B cell (primary cell): ENCODE measurements around the gene TMEM266. TPM values are rescaled to one million over a fixed set of nuclear protein-coding genes. Genes with fewer than 3 reads are reported as not detected.

Source experiments
- ATAC-seq: fragments of 200-7000 bp; cut with Tn5 transposase; one replicate; pipeline ENCODE4 v1.10.0; 2021; ENCODE audit warnings: low read depth, mild to moderate bottlenecking, moderate number of reproducible peaks, moderate library complexity
- CTCF ChIA-PET: fragments of 350-600 bp; sonication (Branson Sonifier 250); formaldehyde crosslinking; loops from one replicate; lab custom pipeline; 2021; ENCODE audit warnings: antibody characterized with exemption, inconsistent platforms; lab: Charles Lee
- POLR2A ChIA-PET: fragments of 350-600 bp; sonication (Branson Sonifier 250); formaldehyde crosslinking; loops from one replicate; lab custom pipeline; 2021; ENCODE audit warnings: antibody characterized with exemption; lab: Charles Lee
- DNase-seq: peaks from one replicate; pipeline ENCODE4 v3.0.0; 2013
- H2AFZ ChIP-seq: 2 replicates; pipeline ENCODE4 v1.6.1; 2012; ENCODE audit warnings: mild to moderate bottlenecking, low read depth, low read length; ENCODE audit not compliant: insufficient read depth, poor library complexity, severe bottlenecking
- H3K27ac ChIP-seq, 2 donors: 1 replicate in 1 of 2; 2 replicates in 1 of 2; pipeline ENCODE4 v1.5.1; 2012 to 2013; ENCODE audit warnings: low read length in 2 of 2, mild to moderate bottlenecking in 2 of 2, moderate library complexity in 1 of 2
- H3K27me3 ChIP-seq, 4 experiments: fragments of 200-600 bp in 1 of 4; sonication (generic) in 1 of 4; replicated peaks in 1 of 4; 1 replicate in 2 of 4; 2 replicates in 2 of 4; pipeline versions ENCODE4 v1.6.1 to v1.7.0; 2013 to 2016; ENCODE audit warnings: low read length in 3 of 4, mild to moderate bottlenecking in 2 of 4, mixed read lengths in 1 of 4, moderate library complexity in 1 of 4; ENCODE audit not compliant: insufficient read depth in 4 of 4, control insufficient read depth in 3 of 4; ENCODE audit errors: control extremely low read depth in 1 of 4
- H3K36me3 ChIP-seq, 2 experiments: replicated peaks in 1 of 2; 1 replicate in 1 of 2; 2 replicates in 1 of 2; pipeline versions ENCODE4 v1.6.1 to v1.7.1; 2013; ENCODE audit warnings: low read length in 1 of 2; ENCODE audit not compliant: insufficient read depth in 2 of 2, control insufficient read depth in 1 of 2; ENCODE audit errors: control extremely low read depth in 1 of 2, extremely low read depth in 1 of 2
- H3K4me1 ChIP-seq, 2 donors: fragments of 200-600 bp in 1 of 2; sonication (generic) in 1 of 2; 1 replicate in 1 of 2; 2 replicates in 1 of 2; pipeline versions ENCODE4 v1.5.1 to v1.6.1; 2013 to 2017; ENCODE audit warnings: low read length in 2 of 2; ENCODE audit not compliant: control insufficient read depth in 2 of 2, insufficient read depth in 2 of 2
- H3K4me2 ChIP-seq: replicated peaks from 2 replicates; pipeline ENCODE3; 2012; ENCODE audit warnings: mild to moderate bottlenecking, low read depth, low read length; ENCODE audit not compliant: poor library complexity, severe bottlenecking
- H3K4me3 ChIP-seq, 5 experiments: fragments of 200-600 bp in 1 of 5; sonication (generic) in 1 of 5; 1 replicate in 3 of 5; 2 replicates in 2 of 5; pipeline versions ENCODE4 v1.5.1 to v1.7.0; 2011 to 2016; ENCODE audit warnings: low read length in 4 of 5, mild to moderate bottlenecking in 4 of 5, low read depth in 2 of 5, control low read depth in 1 of 5, moderate library complexity in 1 of 5; ENCODE audit not compliant: insufficient read depth in 1 of 5; ENCODE audit errors: control extremely low read depth in 1 of 5, extremely low read depth in 1 of 5
- H3K79me2 ChIP-seq: fragments of 200-600 bp; sonication (generic); one replicate; pipeline ENCODE4 v1.6.0; 2016; ENCODE audit warnings: low read length; ENCODE audit not compliant: control insufficient read depth, insufficient read depth
- H3K9ac ChIP-seq: fragments of 200-600 bp; sonication (generic); 2 replicates; pipeline ENCODE4 v1.6.1; 2017; ENCODE audit warnings: mild to moderate bottlenecking, low read length, moderate library complexity
- H3K9me3 ChIP-seq, 3 donors: one replicate each; pipeline versions ENCODE4 v1.6.1 to v1.7.1; 2013; ENCODE audit warnings: low read length in 2 of 3; ENCODE audit not compliant: control insufficient read depth in 2 of 3, insufficient read depth in 1 of 3; ENCODE audit errors: control extremely low read depth in 1 of 3
- H4K20me1 ChIP-seq: 2 replicates; pipeline ENCODE4 v1.6.0; 2012; ENCODE audit warnings: mild to moderate bottlenecking, low read length; ENCODE audit not compliant: insufficient read depth, control insufficient read depth, poor library complexity, severe bottlenecking
- H3K27ac Mint-ChIP-seq: one replicate; pipeline ENCODE4 v1.8.0; 2021; ENCODE audit warnings: mixed read lengths
- H3K27me3 Mint-ChIP-seq: one replicate; pipeline ENCODE4 v1.8.0; 2021; ENCODE audit warnings: mixed read lengths
- H3K4me1 Mint-ChIP-seq: one replicate; pipeline ENCODE4 v1.8.0; 2021; ENCODE audit warnings: mixed read lengths
- H3K4me3 Mint-ChIP-seq: one replicate; pipeline ENCODE4 v1.8.0; 2021; ENCODE audit warnings: mixed read lengths
- H3K9me3 Mint-ChIP-seq: one replicate; pipeline ENCODE4 v1.8.0; 2022; ENCODE audit warnings: mixed read lengths; ENCODE audit not compliant: insufficient read depth
- EZH2 ChIP-seq: IDR thresholded peaks from 2 replicates; pipeline ENCODE4 v1.6.1; 2012; ENCODE audit warnings: borderline replicate concordance, low read depth, mild to moderate bottlenecking, moderate library complexity, low read length; ENCODE audit not compliant: insufficient read depth, poor library complexity, severe bottlenecking
- WGBS: methylation state at CpG from one replicate; pipeline ENCODE4 v1.1.5; 2013; ENCODE audit warnings: missing lambda C conversion rate; ENCODE audit not compliant: insufficient coverage; 5-methylcytosine and 5-hydroxymethylcytosine counted together
- intact Hi-C: fragments of 100-400 bp; cut with micrococcal nuclease; formaldehyde crosslinking; loops from one replicate; pipeline ENCODE4 v1.10.0; 2022
- polyA plus RNA-seq: library from polyadenylated mRNA; depleted of rRNA; stranded (reverse); fragments of >200 nt; gene quantifications from 2 replicates; pipeline ENCODE4 v1.2.3, GENCODE V29; 2012
- total RNA-seq, 2 donors: library from RNA; stranded (reverse); fragments of 120-200 nt in 1 of 2; gene quantifications; 1 replicate in 1 of 2; 2 replicates in 1 of 2; pipeline versions ENCODE4 v1.2.3 to v1.2.4, GENCODE V29; 2013 to 2022
- TF ChIP-seq, protein P1 (sequence below): fragments of 200-600 bp; IDR thresholded peaks from one replicate; pipeline ENCODE4 v1.8.0; 2022; ENCODE audit warnings: antibody characterized with exemption, mild to moderate bottlenecking

TMEM266 gene
- total and polyA plus RNA-seq, 2 donors (not counting 1 experiment from before 2014, with no cell fraction given): not detected

DNA sequence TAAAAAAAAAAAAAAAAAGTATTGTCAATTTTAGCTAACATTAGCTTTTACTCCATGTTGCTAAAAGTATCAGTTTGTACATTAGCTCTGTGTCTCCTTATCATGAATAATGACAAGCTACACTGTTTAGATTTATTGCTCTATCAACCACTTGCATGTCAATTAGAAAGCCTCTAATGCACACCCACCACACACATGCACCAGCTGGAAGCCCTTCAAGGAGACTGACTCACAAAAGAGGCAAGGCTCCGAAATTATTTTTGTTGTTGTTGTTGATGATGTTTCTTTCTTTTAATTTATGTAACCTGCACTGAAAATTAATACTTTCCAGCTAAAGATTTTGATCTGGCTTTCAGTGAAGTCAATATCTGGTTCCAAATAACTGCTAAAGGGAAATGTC lies 180.0 kb downstream of the TMEM266 start:
- no peak overlapping the region for H3K4me2 ChIP-seq
- no peak for ATAC-seq
- H3K4me1 Mint-ChIP-seq: no peaks in the 10 kb centered on the region
- H3K27ac Mint-ChIP-seq: no peak overlapping the region
- no peak overlapping the region for H2AFZ ChIP-seq
- intact Hi-C loops: loop anchor here (5.0 to 10.0 kb wide), 3 partner anchors 45 to 793 kb away; no protein-coding TSS in a partner anchor
- H3K27me3 ChIP-seq: no peaks in the 10 kb centered on the region
- no peaks in the 10 kb centered on the region for H3K9me3 Mint-ChIP-seq
- no peak overlapping the region for H3K9ac ChIP-seq
- no peaks in the 10 kb centered on the region for H3K27me3 Mint-ChIP-seq
- no peak for DNase-seq
- H3K27ac ChIP-seq: no peak overlapping the region
- H4K20me1 ChIP-seq: no peaks in the 10 kb centered on the region
- CTCF ChIA-PET: interaction anchor here (0.6 kb wide), 1 partner anchor 349 kb away, joined by 3 read pairs; no protein-coding TSS in a partner anchor
- no peaks in the 10 kb centered on the region for H3K4me1 ChIP-seq
- TF ChIP-seq, protein P1, sequence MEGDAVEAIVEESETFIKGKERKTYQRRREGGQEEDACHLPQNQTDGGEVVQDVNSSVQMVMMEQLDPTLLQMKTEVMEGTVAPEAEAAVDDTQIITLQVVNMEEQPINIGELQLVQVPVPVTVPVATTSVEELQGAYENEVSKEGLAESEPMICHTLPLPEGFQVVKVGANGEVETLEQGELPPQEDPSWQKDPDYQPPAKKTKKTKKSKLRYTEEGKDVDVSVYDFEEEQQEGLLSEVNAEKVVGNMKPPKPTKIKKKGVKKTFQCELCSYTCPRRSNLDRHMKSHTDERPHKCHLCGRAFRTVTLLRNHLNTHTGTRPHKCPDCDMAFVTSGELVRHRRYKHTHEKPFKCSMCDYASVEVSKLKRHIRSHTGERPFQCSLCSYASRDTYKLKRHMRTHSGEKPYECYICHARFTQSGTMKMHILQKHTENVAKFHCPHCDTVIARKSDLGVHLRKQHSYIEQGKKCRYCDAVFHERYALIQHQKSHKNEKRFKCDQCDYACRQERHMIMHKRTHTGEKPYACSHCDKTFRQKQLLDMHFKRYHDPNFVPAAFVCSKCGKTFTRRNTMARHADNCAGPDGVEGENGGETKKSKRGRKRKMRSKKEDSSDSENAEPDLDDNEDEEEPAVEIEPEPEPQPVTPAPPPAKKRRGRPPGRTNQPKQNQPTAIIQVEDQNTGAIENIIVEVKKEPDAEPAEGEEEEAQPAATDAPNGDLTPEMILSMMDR: no peak
- TF ChIP-seq EZH2: no peak
- peaks cover 1 to 7% of the 10 kb centered on the region in 2 experiments for H3K36me3 ChIP-seq
- H3K4me3 Mint-ChIP-seq: no peak overlapping the region
- no peaks in the 10 kb centered on the region for H3K9me3 ChIP-seq
- POLR2A ChIA-PET: no interaction called here
- no peak overlapping the region for H3K4me3 ChIP-seq
- H3K79me2 ChIP-seq: no peaks in the 10 kb centered on the region
- no CpG with 5 or more reads among the region's 1 CpG for WGBS

DNA sequence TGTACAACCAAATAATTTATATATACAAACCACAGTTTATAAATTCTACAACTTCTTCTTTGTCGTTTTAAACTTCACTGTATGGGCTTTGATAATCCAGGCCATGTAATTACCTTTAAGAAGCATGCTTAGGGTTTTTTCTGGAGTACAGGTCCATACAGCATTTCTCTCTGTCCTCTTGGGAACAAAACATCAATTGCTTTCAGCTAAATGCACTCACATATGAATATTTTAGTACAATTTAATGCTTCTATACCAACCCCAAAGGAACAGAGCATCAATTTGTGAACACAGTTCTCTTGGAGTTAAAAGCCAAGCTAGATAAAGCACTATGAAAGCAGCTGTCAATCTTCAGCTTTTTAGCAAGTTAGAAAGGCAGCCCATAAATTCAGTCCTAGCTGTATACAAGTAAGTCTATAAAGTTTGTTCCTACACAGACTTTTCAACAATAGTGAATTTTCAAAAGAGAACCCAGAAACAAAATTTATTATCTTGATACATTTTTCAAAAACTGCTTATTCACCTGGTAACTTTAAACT lies 185.4 kb downstream of the TMEM266 start:
- Histone ChIP-seq H3K36me3 (peaks cover 3 to 11% of the 10 kb centered on the region in 2 experiments), H3K27ac (no peak overlapping the region), H4K20me1 (no peaks in the 10 kb centered on the region), H3K79me2 (no peaks in the 10 kb centered on the region), H2AFZ (no peak overlapping the region), H3K9ac (no peak overlapping the region), H3K9me3 (no peaks in the 10 kb centered on the region), H3K4me2 (no peak overlapping the region), H3K4me1 (no peaks in the 10 kb centered on the region), H3K27me3 (no peaks in the 10 kb centered on the region), H3K4me3 (no peak overlapping the region)
- Mint-ChIP-seq H3K27me3 (no peaks in the 10 kb centered on the region), H3K27ac (no peak overlapping the region), H3K4me1 (no peaks in the 10 kb centered on the region), H3K4me3 (no peak overlapping the region), H3K9me3 (no peaks in the 10 kb centered on the region)
- no CpG with 5 or more reads among the region's 1 CpG for WGBS
- TF ChIP-seq, protein P1: no peak
- TF ChIP-seq EZH2: no peak
- intact Hi-C loops: no loop called here
- ATAC-seq: no peak
- ChIA-PET POLR2A (no interaction called here), CTCF (no interaction called here)
- no peak for DNase-seq
